ENCODE data around the gene UBE2E2. TPM values are rescaled to one million over a fixed set of nuclear protein-coding genes. Genes with fewer than 3 reads are reported as not detected.

The UBE2E2 gene
- total and polyA plus RNA-seq, 2 donors from 2014 or later, result 40.9 to 61.7 TPM

DNA sequence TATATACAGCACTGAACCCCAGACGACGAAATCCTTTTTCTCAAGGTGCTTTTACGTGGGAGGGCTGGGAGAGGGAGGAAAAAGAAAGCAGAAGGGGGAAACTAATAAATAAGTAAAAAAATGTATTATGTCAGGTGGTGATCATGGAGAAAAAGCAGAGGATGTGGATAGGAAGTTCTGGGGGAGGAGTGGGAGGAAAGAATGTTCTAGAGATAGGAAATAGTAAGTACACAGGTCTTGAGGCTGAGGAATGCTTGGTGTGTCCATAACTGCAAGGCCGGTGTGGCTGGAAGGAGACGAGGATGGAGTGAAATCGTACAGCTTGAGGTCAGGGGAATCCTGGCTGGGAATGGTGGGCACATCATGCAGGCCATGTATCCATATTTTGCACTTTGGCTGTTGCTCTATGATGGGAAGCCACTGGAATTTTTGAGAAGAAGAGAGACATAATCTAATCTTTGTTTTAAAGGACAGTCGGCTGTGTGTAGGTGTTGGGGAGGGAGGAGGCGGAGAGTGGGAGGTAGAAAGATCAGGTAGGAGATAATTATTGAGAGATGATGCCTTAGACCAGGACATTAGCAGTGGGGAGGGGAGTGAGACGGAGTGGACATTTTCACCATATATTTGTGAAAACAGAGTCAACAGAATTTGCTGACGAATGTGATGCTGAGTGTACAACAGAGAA, 1.8 kb upstream of the UBE2E2 start:
- no peak for FAIRE-seq
- H3K4me3 ChIP-seq (ENCODE audit: low read length in 3 of 3), result no peak overlapping the region
- no peak overlapping the region for H3K27ac ChIP-seq (ENCODE audit: low read depth in 2 of 2, low read length in 2 of 2)
- H3K4me1 ChIP-seq (ENCODE audit: control insufficient read depth in 2 of 3, insufficient read depth in 2 of 3, low read depth in 1 of 3, low read length in 3 of 3), result peaks cover 0 to 7% (median 0%) of the 10 kb centered on the region in 3 donors
- DNase-seq, result no peak
- H3K36me3 ChIP-seq (ENCODE audit: control insufficient read depth in 2 of 3, insufficient read depth in 3 of 3, low read length in 3 of 3), result no peaks in the 10 kb centered on the region
- intact Hi-C loops (cut with DNase I), result no loop called here
- no peaks in the 10 kb centered on the region for H3K27me3 ChIP-seq (ENCODE audit: control insufficient read depth, insufficient read depth, low read length)
- no peaks in the 10 kb centered on the region for H3K9me3 ChIP-seq (ENCODE audit: control insufficient read depth in 2 of 3, insufficient read depth in 1 of 3, low read length in 3 of 3)
- H3K9ac ChIP-seq (ENCODE audit: low read length in 3 of 3), result no peak overlapping the region
- TF ChIP-seq, protein P1, sequence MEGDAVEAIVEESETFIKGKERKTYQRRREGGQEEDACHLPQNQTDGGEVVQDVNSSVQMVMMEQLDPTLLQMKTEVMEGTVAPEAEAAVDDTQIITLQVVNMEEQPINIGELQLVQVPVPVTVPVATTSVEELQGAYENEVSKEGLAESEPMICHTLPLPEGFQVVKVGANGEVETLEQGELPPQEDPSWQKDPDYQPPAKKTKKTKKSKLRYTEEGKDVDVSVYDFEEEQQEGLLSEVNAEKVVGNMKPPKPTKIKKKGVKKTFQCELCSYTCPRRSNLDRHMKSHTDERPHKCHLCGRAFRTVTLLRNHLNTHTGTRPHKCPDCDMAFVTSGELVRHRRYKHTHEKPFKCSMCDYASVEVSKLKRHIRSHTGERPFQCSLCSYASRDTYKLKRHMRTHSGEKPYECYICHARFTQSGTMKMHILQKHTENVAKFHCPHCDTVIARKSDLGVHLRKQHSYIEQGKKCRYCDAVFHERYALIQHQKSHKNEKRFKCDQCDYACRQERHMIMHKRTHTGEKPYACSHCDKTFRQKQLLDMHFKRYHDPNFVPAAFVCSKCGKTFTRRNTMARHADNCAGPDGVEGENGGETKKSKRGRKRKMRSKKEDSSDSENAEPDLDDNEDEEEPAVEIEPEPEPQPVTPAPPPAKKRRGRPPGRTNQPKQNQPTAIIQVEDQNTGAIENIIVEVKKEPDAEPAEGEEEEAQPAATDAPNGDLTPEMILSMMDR (IDR thresholded peaks at IDR 0.05; ENCODE audit: borderline replicate concordance, extremely low read depth, insufficient read depth), result no peak

- no peak for FAIRE-seq
- intact Hi-C loops (cut with DNase I), result no loop called here
- peaks cover 0 to 7% (median 0%) of the 10 kb centered on the region in 3 donors for H3K4me1 ChIP-seq (ENCODE audit: control insufficient read depth in 2 of 3, insufficient read depth in 2 of 3, low read depth in 1 of 3, low read length in 3 of 3)
- DNase-seq, result peak in 1 of 5 donors; percentile 86
- no peaks in the 10 kb centered on the region for H3K9me3 ChIP-seq (ENCODE audit: control insufficient read depth in 2 of 3, insufficient read depth in 1 of 3, low read length in 3 of 3)
- no peaks in the 10 kb centered on the region for H3K36me3 ChIP-seq (ENCODE audit: control insufficient read depth in 2 of 3, insufficient read depth in 3 of 3, low read length in 3 of 3)
- peak overlapping the region; percentile 69 to 79 (median 74) for H3K4me3 ChIP-seq (ENCODE audit: low read length in 3 of 3)
- TF ChIP-seq, protein P1 (IDR thresholded peaks at IDR 0.05; ENCODE audit: borderline replicate concordance, extremely low read depth, insufficient read depth), result no peak
- peak overlapping the region; percentile 46 to 71 (median 61) for H3K9ac ChIP-seq (ENCODE audit: low read length in 3 of 3)
- no peaks in the 10 kb centered on the region for H3K27me3 ChIP-seq (ENCODE audit: control insufficient read depth, insufficient read depth, low read length)
- H3K27ac ChIP-seq (ENCODE audit: low read depth in 2 of 2, low read length in 2 of 2), result peak overlapping the region; percentile 25 to 69
These were observed 765 bp upstream of the UBE2E2 start for GRCh38 chr3:23202203-23202920.

- Histone ChIP-seq H3K9me3 (ENCODE audit: control insufficient read depth in 2 of 3, insufficient read depth in 1 of 3, low read length in 3 of 3) (no peaks in the 10 kb centered on the region), H3K9ac (ENCODE audit: low read length in 3 of 3) (peak overlapping the region; percentile 60 to 77 (median 73)), H3K27me3 (ENCODE audit: control insufficient read depth, insufficient read depth, low read length) (no peaks in the 10 kb centered on the region), H3K4me1 (ENCODE audit: control insufficient read depth in 2 of 3, insufficient read depth in 2 of 3, low read depth in 1 of 3, low read length in 3 of 3) (peaks cover 0 to 7% (median 0%) of the 10 kb centered on the region in 3 donors), H3K4me3 (ENCODE audit: low read length in 3 of 3) (peak overlapping the region; percentile 86 to 89 (median 88)), H3K27ac (ENCODE audit: low read depth in 2 of 2, low read length in 2 of 2) (peak overlapping the region; percentile 73 to 85), H3K36me3 (ENCODE audit: control insufficient read depth in 2 of 3, insufficient read depth in 3 of 3, low read length in 3 of 3) (no peaks in the 10 kb centered on the region)
- DNase-seq (peak in 3 of 5 donors; percentile 43 to 66 (median 58)), FAIRE-seq (no peak)
- intact Hi-C loops (cut with DNase I), result no loop called here
- TF ChIP-seq, protein P1 (IDR thresholded peaks at IDR 0.05; ENCODE audit: borderline replicate concordance, extremely low read depth, insufficient read depth), result no peak
These were observed 692 bp downstream of the UBE2E2 start for GRCh38 chr3:23203708-23204330.
